ENCODE measurements around the gene NSMCE1.

DNA sequence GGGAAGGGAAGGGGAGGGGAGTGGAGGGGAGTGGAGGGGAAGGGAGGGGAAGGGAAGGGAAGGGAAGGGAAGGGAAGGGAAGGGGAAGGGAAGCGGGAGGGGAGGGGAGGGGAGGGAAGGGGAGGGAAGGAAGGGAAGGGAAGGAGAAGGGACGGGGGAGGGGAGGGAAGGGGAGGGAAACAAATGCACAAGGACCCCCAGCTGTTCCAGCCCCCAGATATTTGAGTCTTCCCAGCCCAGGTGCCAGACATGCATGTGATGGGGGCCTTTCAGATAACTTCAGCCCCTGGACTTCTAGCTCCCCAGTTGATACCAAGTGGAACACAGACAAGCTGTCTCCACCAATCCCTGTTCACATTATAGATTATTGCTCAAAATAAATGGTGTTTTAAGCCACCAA, 79.9 kb downstream of the NSMCE1 start:
- TF ChIP-seq, protein P1, sequence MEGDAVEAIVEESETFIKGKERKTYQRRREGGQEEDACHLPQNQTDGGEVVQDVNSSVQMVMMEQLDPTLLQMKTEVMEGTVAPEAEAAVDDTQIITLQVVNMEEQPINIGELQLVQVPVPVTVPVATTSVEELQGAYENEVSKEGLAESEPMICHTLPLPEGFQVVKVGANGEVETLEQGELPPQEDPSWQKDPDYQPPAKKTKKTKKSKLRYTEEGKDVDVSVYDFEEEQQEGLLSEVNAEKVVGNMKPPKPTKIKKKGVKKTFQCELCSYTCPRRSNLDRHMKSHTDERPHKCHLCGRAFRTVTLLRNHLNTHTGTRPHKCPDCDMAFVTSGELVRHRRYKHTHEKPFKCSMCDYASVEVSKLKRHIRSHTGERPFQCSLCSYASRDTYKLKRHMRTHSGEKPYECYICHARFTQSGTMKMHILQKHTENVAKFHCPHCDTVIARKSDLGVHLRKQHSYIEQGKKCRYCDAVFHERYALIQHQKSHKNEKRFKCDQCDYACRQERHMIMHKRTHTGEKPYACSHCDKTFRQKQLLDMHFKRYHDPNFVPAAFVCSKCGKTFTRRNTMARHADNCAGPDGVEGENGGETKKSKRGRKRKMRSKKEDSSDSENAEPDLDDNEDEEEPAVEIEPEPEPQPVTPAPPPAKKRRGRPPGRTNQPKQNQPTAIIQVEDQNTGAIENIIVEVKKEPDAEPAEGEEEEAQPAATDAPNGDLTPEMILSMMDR (IDR thresholded peaks at IDR 0.05), result no peak
- TF ChIP-seq POLR2A (IDR thresholded peaks at IDR 0.05), result no peak
